Vagina (tissue), 2 donors: ENCODE measurements around the gene TJP2. TPM values are rescaled to one million over a fixed set of nuclear protein-coding genes. Genes with fewer than 3 reads are reported as not detected.

Source experiments
- DNase-seq, 2 donors: peaks; one replicate each; pipeline ENCODE4 v3.0.0-alpha.2; 2017; ENCODE audit errors: extremely low spot score in 2 of 2
- H3K27ac ChIP-seq: fragments of 200-600 bp; sonication (generic); one replicate; pipeline ENCODE4 v1.5.1; 2019
- H3K27me3 ChIP-seq: fragments of 200-600 bp; sonication (generic); one replicate; pipeline ENCODE4 v1.5.1; 2019
- H3K36me3 ChIP-seq, 2 donors: fragments of 200-600 bp; sonication (generic); one replicate each; pipeline ENCODE4 v1.5.1; 2017 to 2019
- H3K4me1 ChIP-seq: fragments of 200-600 bp; sonication (generic); one replicate; pipeline ENCODE4 v1.5.1; 2019
- H3K4me3 ChIP-seq, 2 donors: fragments of 200-600 bp; sonication (generic); 1 replicate in 1 of 2; 2 replicates in 1 of 2; pipeline ENCODE4 v1.5.1; 2016 to 2019
- H3K9me3 ChIP-seq: fragments of 200-600 bp; sonication (generic); one replicate; pipeline ENCODE4 v1.5.1; 2019
- CTCF ChIP-seq, 3 experiments: fragments of 450-650 bp in 2 of 3; fragments of 200-600 bp in 1 of 3; sonication (generic) in 1 of 3; IDR thresholded peaks; one replicate each; pipeline ENCODE4 v1.5.1; 2017 to 2019; ENCODE audit warnings: antibody characterized with exemption in 3 of 3, mild to moderate bottlenecking in 2 of 3, moderate library complexity in 2 of 3
- POLR2A ChIP-seq, 2 donors: fragments of 450-650 bp; IDR thresholded peaks; one replicate each; pipeline ENCODE4 v1.6.1; 2017; ENCODE audit warnings: antibody characterized with exemption in 2 of 2, mild to moderate bottlenecking in 2 of 2, moderate library complexity in 2 of 2
- POLR2AphosphoS5 ChIP-seq, 2 donors: sonication (generic); formaldehyde crosslinking; IDR thresholded peaks; one replicate each; pipeline ENCODE4 v1.9.0; 2017; ENCODE audit warnings: antibody characterized with exemption in 2 of 2, mild to moderate bottlenecking in 2 of 2, low read depth in 1 of 2; ENCODE audit not compliant: insufficient read depth in 1 of 2
- intact Hi-C: fragments of 100-400 bp; cut with DNase I; formaldehyde crosslinking; loops from one replicate; pipeline ENCODE4 v1.15.1; 2023
- total RNA-seq: library from RNA; depleted of rRNA; stranded (reverse); fragments of >200 nt; gene quantifications from one replicate; pipeline ENCODE4 v1.2.3, GENCODE V29; 2016

Gene TJP2
- total RNA-seq, 1 donor from 2014 or later, result 68.3 TPM

DNA sequence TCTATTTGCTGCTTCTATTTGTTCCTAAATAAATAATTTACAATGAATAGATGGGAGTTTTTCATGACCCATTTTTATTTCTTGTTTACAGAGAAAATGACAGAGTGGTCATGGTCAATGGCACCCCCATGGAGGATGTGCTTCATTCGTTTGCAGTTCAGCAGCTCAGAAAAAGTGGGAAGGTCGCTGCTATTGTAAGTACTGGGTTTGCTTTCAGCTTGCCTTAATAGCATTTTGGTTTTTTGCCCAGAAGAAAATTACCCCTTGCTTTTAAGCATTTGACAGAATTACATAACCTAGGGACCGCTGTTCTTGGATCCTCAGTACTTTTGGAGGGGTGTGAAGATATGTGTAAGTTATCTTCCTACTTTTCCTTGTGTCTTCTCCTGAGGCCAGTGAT, 44.1 kb downstream of the TJP2 start:
- Histone ChIP-seq H3K36me3 (peaks cover 0 to 10% of the 10 kb centered on the region in 2 donors), H3K4me1 (no peaks in the 10 kb centered on the region), H3K4me3 (no peak overlapping the region), H3K27me3 (no peaks in the 10 kb centered on the region), H3K9me3 (no peaks in the 10 kb centered on the region), H3K27ac (no peak overlapping the region)
- intact Hi-C loops, result no loop called here
- DNase-seq, result no peak
- TF ChIP-seq POLR2A (IDR thresholded peaks at IDR 0.05) (no peak), POLR2AphosphoS5 (IDR thresholded peaks at IDR 0.05; ENCODE audit: insufficient read depth in 1 of 2, low read depth in 1 of 2) (no peak), CTCF (IDR thresholded peaks at IDR 0.05) (no peak)

GRCh38 chr9:69221036-69221435, 47.0 kb downstream of the TJP2 start:
- intact Hi-C loops, result no loop called here
- Histone ChIP-seq H3K27ac (no peak overlapping the region), H3K9me3 (no peaks in the 10 kb centered on the region), H3K4me1 (no peaks in the 10 kb centered on the region), H3K4me3 (no peak overlapping the region), H3K27me3 (no peaks in the 10 kb centered on the region), H3K36me3 (peaks cover 0 to 20% of the 10 kb centered on the region in 2 donors)
- no peak for DNase-seq
- no peak for TF ChIP-seq POLR2A (IDR thresholded peaks at IDR 0.05)
- TF ChIP-seq CTCF (IDR thresholded peaks at IDR 0.05), result no peak
- TF ChIP-seq POLR2AphosphoS5 (IDR thresholded peaks at IDR 0.05; ENCODE audit: insufficient read depth in 1 of 2, low read depth in 1 of 2), result no peak

- H3K27me3 ChIP-seq, result no peaks in the 10 kb centered on the region
- TF ChIP-seq POLR2A (IDR thresholded peaks at IDR 0.05) (no peak), CTCF (IDR thresholded peaks at IDR 0.05) (no peak), POLR2AphosphoS5 (IDR thresholded peaks at IDR 0.05; ENCODE audit: insufficient read depth in 1 of 2, low read depth in 1 of 2) (no peak)
- H3K36me3 ChIP-seq, result peaks cover 0 to 27% of the 10 kb centered on the region in 2 donors
- no peak for DNase-seq
- H3K9me3 ChIP-seq, result no peaks in the 10 kb centered on the region
- intact Hi-C loops, result no loop called here
- H3K4me3 ChIP-seq, result no peak overlapping the region
- no peaks in the 10 kb centered on the region for H3K4me1 ChIP-seq
- H3K27ac ChIP-seq, result no peak overlapping the region
Measured at GRCh38 chr9:69222970-69223369, 48.9 kb downstream of the TJP2 start.

GRCh38 chr9:69223605-69224004, 49.5 kb downstream of the TJP2 start:
- Histone ChIP-seq H3K27ac (no peak overlapping the region), H3K27me3 (no peaks in the 10 kb centered on the region), H3K36me3 (peaks cover 0 to 32% of the 10 kb centered on the region in 2 donors), H3K9me3 (no peaks in the 10 kb centered on the region), H3K4me1 (no peaks in the 10 kb centered on the region), H3K4me3 (no peak overlapping the region)
- peak in 1 of 3 experiments; percentile 32 for TF ChIP-seq CTCF (IDR thresholded peaks at IDR 0.05)
- no peak for TF ChIP-seq POLR2A (IDR thresholded peaks at IDR 0.05)
- TF ChIP-seq POLR2AphosphoS5 (IDR thresholded peaks at IDR 0.05; ENCODE audit: insufficient read depth in 1 of 2, low read depth in 1 of 2), result no peak
- intact Hi-C loops, result no loop called here
- DNase-seq, result no peak

GRCh38 chr9:69229367-69229766, 55.3 kb downstream of the TJP2 start:
- Histone ChIP-seq H3K4me3 (no peak overlapping the region), H3K4me1 (no peaks in the 10 kb centered on the region), H3K27ac (no peak overlapping the region), H3K9me3 (no peaks in the 10 kb centered on the region), H3K27me3 (no peaks in the 10 kb centered on the region), H3K36me3 (peaks cover 0 to 22% of the 10 kb centered on the region in 2 donors)
- DNase-seq, result no peak
- intact Hi-C loops, result no loop called here
- TF ChIP-seq CTCF (IDR thresholded peaks at IDR 0.05), result no peak
